HepG2 (cell line): ENCODE results near the gene SLC19A1. TPM values are rescaled to one million over a fixed set of nuclear protein-coding genes. Genes with fewer than 3 reads are reported as not detected.
A peak's percentile ranks its signal among the peaks of the same experiment; 100 is the strongest.

Experiments
- CSRNP2 ChIP-seq: sonication (generic); formaldehyde crosslinking; conservative IDR thresholded peaks from 2 replicates; pipeline ENCODE4 v1.8.0; 2022; ENCODE audit warnings: low read depth, missing genetic modification reagents
- E2F2 ChIP-seq: sonication (generic); formaldehyde crosslinking; IDR thresholded peaks from 2 replicates; pipeline ENCODE4 v1.4.0; 2020; ENCODE audit warnings: missing genetic modification reagents, borderline replicate concordance
- EED ChIP-seq: sonication (generic); formaldehyde crosslinking; IDR thresholded peaks from 2 replicates; pipeline ENCODE4 v1.5.0; 2020; ENCODE audit warnings: mild to moderate bottlenecking, missing genetic modification reagents
- FLYWCH1 ChIP-seq: sonication (generic); formaldehyde crosslinking; IDR thresholded peaks from 2 replicates; pipeline ENCODE4 v1.8.1; 2023; ENCODE audit warnings: mild to moderate bottlenecking, missing genetic modification reagents
- FOXA1 ChIP-seq, 2 experiments: fragments of 450-650 bp in 1 of 2; sonication (generic) in 1 of 2; formaldehyde crosslinking in 1 of 2; IDR thresholded peaks; 2 replicates each; pipeline versions ENCODE4 v1.4.0 to v1.6.1; 2016 to 2020; ENCODE audit warnings: missing genetic modification reagents in 1 of 2
- MTF2 ChIP-seq: sonication (generic); formaldehyde crosslinking; IDR thresholded peaks from 2 replicates; pipeline ENCODE4 v1.5.0; 2020; ENCODE audit warnings: missing genetic modification reagents, borderline replicate concordance
- MZF1 ChIP-seq: sonication (generic); formaldehyde crosslinking; IDR thresholded peaks from 2 replicates; pipeline ENCODE4 v1.8.1; 2023; ENCODE audit warnings: mild to moderate bottlenecking, missing genetic modification reagents, borderline replicate concordance
- NFKB2 ChIP-seq: sonication (generic); formaldehyde crosslinking; IDR thresholded peaks from 2 replicates; pipeline ENCODE4 v1.4.0; 2020; ENCODE audit warnings: missing genetic modification reagents, borderline replicate concordance
- PHF8 ChIP-seq: sonication (generic); formaldehyde crosslinking; IDR thresholded peaks from 2 replicates; pipeline ENCODE4 v1.5.0; 2020; ENCODE audit warnings: missing genetic modification reagents
- PLRG1 ChIP-seq: fragments of 450-650 bp; conservative IDR thresholded peaks from 2 replicates; pipeline ENCODE4 v1.6.1; 2016
- TSC22D2 ChIP-seq: sonication (generic); formaldehyde crosslinking; IDR thresholded peaks from 2 replicates; pipeline ENCODE4 v1.5.1; 2020; ENCODE audit warnings: missing genetic modification reagents, mild to moderate bottlenecking, borderline replicate concordance
- ZNF225 ChIP-seq: sonication (generic); formaldehyde crosslinking; IDR thresholded peaks from 2 replicates; pipeline ENCODE4 v1.4.0; 2020; ENCODE audit warnings: mild to moderate bottlenecking, missing genetic modification reagents
- ZNF263 ChIP-seq: sonication (generic); formaldehyde crosslinking; IDR thresholded peaks from 2 replicates; pipeline ENCODE4 v1.4.0; 2020; ENCODE audit warnings: missing genetic modification reagents
- ZNF335 ChIP-seq: sonication (generic); formaldehyde crosslinking; IDR thresholded peaks from 2 replicates; pipeline ENCODE4 v1.4.0; 2020; ENCODE audit warnings: missing genetic modification reagents
- ZNF619 ChIP-seq: sonication (generic); formaldehyde crosslinking; IDR thresholded peaks from 2 replicates; pipeline ENCODE4 v1.4.0; 2020; ENCODE audit warnings: mild to moderate bottlenecking, missing genetic modification reagents
- ZNF737 ChIP-seq: sonication (generic); formaldehyde crosslinking; IDR thresholded peaks from 2 replicates; pipeline ENCODE4 v1.5.0; 2020; ENCODE audit warnings: missing genetic modification reagents, mild to moderate bottlenecking, borderline replicate concordance
- ZNF891 ChIP-seq: sonication (generic); formaldehyde crosslinking; IDR thresholded peaks from 2 replicates; pipeline ENCODE4 v1.5.0; 2020; ENCODE audit warnings: mild to moderate bottlenecking, missing genetic modification reagents
- polyA plus RNA-seq, 8 experiments: library from polyadenylated mRNA; depleted of rRNA in 3 of 8; stranded (reverse) in 7 of 8; unstranded in 1 of 8; fragments of >200 nt; fragmentation: Illumina TruSeq in 4 of 8; extraction: Trizol in 4 of 8; gene quantifications; 2 replicates each; pipeline versions ENCODE4 v1.2.1 to v1.2.3, GENCODE V29; 2011 to 2016; ENCODE audit warnings: low read depth in 4 of 8, missing spikeins in 1 of 8, mixed read lengths in 1 of 8; ENCODE audit not compliant: insufficient read depth in 1 of 8
- total RNA-seq, 5 experiments: library from RNA; depleted of rRNA; stranded (reverse); fragments of >200 nt; fragmentation: Illumina TruSeq; extraction: Trizol; gene quantifications; 2 replicates each; pipeline ENCODE4 v1.2.3, GENCODE V29; 2016; ENCODE audit warnings: low read depth in 1 of 5
- TF ChIP-seq, protein P1 (sequence below): sonication (generic); formaldehyde crosslinking; IDR thresholded peaks from 2 replicates; pipeline ENCODE4 v1.4.0; 2020; ENCODE audit warnings: missing genetic modification reagents, borderline replicate concordance
- TF ChIP-seq, protein P2 (sequence below): sonication (generic); formaldehyde crosslinking; IDR thresholded peaks from 2 replicates; pipeline ENCODE4 v1.8.0; 2022; ENCODE audit warnings: missing genetic modification reagents, mild to moderate bottlenecking, inconsistent platforms, borderline replicate concordance

SLC19A1 gene
- total and polyA plus RNA-seq, 2 of the 13 experiments (the other 11 are each of a cell fraction or from before 2014, with no cell fraction given), result 21.8 to 23.0 TPM

- TF ChIP-seq E2F2 (CRISPR knock-in tag) (no peak), NFKB2 (CRISPR knock-in tag) (no peak), PHF8 (CRISPR knock-in tag) (peak; percentile 53; the same call in 1 of the 2 replicates), MTF2 (CRISPR knock-in tag) (no peak), ZNF891 (no peak), PLRG1 (no peak), ZNF225 (CRISPR knock-in tag) (no peak), CSRNP2 (CRISPR knock-in tag) (no peak), ZNF737 (CRISPR knock-in tag) (no peak), FLYWCH1 (CRISPR knock-in tag) (no peak), ZNF335 (CRISPR knock-in tag) (no peak), EED (no peak), MZF1 (CRISPR knock-in tag) (no peak), TSC22D2 (no peak), ZNF619 (CRISPR knock-in tag) (no peak), FOXA1 (IDR thresholded peaks at IDR 0.05) (no peak), FOXA1 (CRISPR knock-in tag; IDR thresholded peaks at IDR 0.05) (no peak), ZNF263 (CRISPR knock-in tag) (no peak)
- TF ChIP-seq, protein P1, sequence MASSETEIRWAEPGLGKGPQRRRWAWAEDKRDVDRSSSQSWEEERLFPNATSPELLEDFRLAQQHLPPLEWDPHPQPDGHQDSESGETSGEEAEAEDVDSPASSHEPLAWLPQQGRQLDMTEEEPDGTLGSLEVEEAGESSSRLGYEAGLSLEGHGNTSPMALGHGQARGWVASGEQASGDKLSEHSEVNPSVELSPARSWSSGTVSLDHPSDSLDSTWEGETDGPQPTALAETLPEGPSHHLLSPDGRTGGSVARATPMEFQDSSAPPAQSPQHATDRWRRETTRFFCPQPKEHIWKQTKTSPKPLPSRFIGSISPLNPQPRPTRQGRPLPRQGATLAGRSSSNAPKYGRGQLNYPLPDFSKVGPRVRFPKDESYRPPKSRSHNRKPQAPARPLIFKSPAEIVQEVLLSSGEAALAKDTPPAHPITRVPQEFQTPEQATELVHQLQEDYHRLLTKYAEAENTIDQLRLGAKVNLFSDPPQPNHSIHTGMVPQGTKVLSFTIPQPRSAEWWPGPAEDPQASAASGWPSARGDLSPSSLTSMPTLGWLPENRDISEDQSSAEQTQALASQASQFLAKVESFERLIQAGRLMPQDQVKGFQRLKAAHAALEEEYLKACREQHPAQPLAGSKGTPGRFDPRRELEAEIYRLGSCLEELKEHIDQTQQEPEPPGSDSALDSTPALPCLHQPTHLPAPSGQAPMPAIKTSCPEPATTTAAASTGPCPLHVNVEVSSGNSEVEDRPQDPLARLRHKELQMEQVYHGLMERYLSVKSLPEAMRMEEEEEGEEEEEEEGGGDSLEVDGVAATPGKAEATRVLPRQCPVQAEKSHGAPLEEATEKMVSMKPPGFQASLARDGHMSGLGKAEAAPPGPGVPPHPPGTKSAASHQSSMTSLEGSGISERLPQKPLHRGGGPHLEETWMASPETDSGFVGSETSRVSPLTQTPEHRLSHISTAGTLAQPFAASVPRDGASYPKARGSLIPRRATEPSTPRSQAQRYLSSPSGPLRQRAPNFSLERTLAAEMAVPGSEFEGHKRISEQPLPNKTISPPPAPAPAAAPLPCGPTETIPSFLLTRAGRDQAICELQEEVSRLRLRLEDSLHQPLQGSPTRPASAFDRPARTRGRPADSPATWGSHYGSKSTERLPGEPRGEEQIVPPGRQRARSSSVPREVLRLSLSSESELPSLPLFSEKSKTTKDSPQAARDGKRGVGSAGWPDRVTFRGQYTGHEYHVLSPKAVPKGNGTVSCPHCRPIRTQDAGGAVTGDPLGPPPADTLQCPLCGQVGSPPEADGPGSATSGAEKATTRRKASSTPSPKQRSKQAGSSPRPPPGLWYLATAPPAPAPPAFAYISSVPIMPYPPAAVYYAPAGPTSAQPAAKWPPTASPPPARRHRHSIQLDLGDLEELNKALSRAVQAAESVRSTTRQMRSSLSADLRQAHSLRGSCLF, result no peak
- TF ChIP-seq, protein P2, sequence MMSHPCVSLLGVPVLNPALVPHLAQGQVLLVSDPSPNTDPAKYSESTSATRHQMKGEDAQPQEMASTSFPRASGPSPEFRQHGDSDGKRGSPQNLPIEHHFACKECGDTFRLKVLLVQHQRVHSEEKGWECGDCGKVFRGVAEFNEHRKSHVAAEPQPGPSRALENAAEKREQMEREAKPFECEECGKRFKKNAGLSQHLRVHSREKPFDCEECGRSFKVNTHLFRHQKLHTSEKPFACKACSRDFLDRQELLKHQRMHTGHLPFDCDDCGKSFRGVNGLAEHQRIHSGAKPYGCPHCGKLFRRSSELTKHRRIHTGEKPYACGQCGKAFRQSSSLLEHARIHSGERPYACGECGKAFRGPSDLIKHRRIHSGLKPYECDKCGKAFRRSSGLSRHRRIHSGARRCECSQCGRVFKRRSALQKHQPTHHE (CRISPR knock-in tag), result no peak; the same call in 1 of the 2 replicates
Observed at GRCh38 chr21:45541221-45542039, 810 bp downstream of the SLC19A1 start (continued).
